Renal cortex interstitium (tissue), 11 donors: Measurements from ENCODE around the gene IFT122. TPM values are rescaled to one million over a fixed set of nuclear protein-coding genes. Genes with fewer than 3 reads are reported as not detected.
"Not testable (repeated sequence)": the region's sequence is repeated elsewhere in the genome, so short reads cannot be mapped to it uniquely, and the experiment has no call there.

Experiments
- DNase-seq, 11 donors: peaks; one replicate each; pipeline ENCODE4 v3.0.0-alpha.2; 2013; ENCODE audit warnings: low read depth in 9 of 11, low spot score in 4 of 11; ENCODE audit errors: extremely low read depth in 1 of 11
- polyA plus RNA-seq, 3 donors: library from polyadenylated mRNA; unstranded; fragments of 120-200 nt; gene quantifications; one replicate each; pipeline ENCODE4 v1.2.1, GENCODE V29; 2013; ENCODE audit not compliant: insufficient read length in 3 of 3

Gene IFT122
- polyA plus RNA-seq, 3 donors, result 51.3 to 63.6 (median 62.5) TPM

DNA sequence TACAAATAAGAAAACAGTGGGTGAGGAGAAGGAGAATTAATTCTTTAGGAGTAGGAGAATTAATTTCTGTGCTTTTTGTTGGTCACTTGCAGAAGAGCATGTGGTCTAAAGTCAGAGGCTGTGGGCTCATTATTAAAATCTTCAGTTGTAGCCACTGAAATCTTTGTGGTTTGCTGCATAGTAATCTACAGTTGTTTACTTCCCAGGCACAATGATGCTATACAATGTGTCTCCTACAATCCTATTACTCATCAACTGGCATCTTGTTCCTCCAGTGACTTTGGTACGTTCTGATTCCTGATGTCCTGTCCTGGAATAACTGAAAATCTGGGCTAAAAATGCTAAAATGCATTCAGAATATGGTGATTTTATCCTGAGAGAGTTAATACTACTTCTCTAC is 21.0 kb downstream of the IFT122 start:
- no peak for DNase-seq

DNA sequence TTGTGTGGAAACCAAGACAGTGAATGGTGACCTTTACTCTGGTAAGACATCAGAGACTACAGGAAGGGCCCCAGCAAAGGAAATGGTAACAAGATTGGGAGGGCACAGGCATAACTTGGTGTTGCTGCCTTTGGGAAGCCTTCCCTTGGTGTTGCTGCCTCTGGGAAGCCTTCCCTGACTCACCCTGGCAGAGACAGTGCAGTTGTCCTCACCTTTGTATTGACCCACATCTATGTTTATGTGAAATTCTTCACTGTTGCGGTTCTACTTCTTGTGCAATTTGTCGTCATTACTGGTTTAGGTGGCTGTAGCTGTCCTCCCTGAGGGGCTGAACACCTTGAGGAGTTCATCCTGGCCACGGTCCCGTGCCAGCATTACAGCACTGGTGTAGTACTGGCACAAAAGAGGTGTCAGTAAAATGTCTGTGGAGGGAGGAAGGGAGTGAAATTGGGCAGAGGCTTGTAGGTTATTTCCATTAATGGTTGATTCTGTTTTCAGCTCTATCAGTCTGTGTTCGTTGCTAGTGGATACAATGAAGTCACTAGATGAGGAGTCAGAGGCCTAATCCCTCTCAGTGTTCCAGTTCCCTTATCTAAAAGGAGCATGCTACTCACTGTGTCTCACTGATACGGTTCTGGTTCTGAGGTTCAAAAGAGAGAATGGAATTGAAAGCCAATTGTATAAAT is 21.6 kb downstream of the IFT122 start:
- DNase-seq, result no peak

DNA sequence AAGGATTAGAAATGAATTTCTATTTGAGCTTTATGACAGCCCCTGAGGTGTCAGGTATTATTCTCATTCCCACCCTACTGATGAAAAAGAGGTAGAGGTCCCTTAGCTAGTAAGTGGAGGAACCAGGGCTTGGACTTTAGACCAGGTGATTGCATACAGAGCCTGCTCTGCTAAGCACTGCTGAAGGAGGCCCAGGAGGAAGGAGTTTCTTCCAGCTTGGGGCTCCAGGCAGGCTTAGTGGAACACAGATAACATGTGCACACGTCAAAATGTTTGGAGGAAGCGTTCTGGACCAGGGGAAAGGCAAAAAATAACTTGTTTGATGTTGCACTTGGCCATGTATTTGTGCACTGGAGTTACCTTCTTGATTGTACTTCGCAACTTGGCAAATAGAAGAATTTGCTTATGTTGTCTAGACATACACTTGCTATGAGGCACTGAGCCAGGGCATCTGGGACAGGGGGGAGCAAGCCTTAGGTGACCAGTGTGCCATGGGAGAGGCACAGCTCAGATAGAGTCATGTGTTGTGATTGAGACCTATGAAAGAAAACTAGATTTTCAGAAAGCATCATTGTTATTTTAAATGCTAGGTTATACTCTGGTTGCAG is 22.4 kb downstream of the IFT122 start:
- no peak for DNase-seq

DNA sequence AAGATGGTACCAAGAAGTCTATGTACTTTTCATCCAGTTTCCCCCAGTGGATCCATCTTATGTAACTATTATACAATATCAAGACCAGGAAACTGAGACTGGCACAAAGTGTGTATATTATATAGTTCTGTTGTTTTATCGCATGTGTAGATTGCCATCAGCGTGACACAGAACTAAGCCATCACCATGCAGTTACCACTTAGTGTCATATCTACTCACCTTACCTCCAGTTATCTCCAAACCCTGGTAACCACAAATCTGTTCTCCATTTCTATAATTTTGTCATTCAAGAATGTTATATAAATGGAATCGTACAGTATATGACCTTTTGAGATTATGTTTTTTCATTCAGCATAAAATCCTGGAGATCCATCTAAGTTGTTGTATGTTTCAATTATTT is 23.1 kb downstream of the IFT122 start:
- DNase-seq, result no peak

DNA sequence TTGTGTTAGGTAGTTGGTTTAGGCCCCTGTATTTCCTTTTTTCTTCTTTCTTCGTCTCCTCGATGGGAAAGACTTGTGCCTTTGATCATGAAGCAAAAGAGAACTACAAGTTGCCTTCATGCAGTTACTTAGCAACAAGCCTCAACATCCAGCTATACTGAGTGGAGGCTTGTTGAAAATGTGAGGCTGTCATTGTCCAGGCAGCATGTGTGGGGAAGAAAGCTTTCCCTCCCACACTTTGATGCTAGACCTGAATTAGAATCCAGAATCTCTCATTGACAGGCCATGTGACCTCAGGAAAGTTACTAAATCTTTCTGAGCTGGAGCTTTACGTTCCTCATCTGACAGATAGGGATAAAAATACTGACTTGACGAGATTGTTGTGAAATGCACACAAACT is 23.7 kb downstream of the IFT122 start:
- no peak for DNase-seq

DNA sequence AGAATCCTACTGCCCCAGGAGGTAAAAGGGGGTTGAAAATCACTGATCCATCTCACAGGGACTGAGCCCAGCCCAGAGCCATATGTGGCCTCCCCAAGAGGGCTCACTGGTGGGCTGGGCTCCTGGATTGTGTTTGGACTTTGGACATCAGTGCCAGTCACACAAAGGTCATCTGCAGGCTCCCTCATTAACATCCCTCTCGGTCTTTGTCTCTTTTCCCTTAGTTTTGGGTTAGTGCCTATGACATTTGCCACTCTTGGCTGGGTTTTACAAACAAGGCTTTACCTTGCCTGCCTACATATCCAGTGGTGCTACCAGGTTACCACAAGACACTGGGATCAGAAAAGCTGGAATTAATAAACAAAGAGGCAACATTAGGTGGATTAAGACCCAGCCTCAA is 27.9 kb downstream of the IFT122 start:
- DNase-seq, result no peak

DNA sequence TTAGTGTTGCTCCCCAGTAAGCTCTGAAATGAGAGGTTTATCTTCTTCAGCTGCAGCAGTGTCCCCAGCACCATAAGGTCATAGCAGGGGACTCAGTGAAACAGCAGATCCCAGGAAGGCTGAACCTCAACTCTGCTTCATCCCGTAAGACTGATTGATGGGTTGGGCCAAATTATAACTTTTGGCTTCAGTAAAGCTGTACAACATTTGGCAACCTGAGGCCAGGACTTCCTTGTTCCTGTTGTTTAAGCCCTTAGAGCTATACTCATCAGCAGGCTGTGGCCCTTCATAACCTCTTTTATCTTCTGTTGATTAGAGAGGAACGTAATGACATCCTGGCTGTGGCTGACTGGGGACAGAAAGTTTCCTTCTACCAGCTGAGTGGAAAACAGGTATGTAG is 29.0 kb downstream of the IFT122 start:
- no peak for DNase-seq

DNA sequence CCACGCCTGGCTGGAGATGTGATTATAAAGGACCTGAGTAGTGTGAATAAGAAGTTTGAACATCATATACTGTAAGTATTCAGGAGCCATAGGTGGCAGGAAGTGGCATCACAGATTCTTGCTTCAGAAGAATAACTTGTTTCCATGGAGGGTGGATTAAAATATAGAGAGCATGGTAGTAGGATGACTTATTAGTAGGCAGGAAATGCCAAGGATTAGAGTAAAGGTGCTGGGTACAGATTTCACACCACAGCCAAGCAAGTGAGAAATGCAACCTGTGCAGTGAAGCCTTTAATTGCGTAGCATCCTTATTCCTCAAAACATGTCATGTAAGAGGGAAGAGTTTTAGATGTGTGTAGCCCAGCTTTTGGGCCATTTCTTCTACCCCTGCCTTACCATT is 30.8 kb downstream of the IFT122 start:
- no peak for DNase-seq

DNA sequence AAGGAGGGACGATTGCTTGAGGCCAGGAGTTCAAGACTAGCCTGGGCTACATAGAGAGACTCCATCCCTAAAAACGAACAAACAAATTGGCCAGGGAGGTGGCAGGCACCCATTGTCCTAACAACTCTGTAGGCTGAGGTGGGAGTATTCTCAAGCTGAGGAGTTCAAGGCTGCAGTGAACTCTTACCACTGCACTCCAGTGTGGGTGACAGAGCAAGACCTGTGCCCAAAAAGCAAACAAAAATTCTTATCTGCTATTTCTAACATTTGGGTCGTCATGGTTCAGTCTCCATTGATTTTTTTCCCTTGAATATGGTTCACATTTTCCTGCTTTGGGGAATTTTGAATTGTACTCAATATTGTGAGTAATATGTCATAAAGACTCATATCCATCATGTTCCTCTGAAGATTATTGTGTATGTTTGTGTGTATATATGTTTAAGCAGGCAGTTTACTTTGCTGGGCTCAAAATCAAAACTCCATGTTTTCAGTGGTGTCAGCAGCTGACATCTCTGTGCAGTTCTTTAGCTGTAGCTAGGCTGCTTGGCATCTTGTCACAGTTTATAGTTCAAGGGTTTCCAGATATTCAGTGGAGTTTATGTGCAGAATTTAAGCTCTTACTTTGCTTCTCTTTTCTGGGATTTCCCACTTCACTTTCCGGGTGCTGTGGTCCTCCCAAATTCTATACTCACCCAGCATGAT is 33.2 kb downstream of the IFT122 start:
- no peak for DNase-seq

DNA sequence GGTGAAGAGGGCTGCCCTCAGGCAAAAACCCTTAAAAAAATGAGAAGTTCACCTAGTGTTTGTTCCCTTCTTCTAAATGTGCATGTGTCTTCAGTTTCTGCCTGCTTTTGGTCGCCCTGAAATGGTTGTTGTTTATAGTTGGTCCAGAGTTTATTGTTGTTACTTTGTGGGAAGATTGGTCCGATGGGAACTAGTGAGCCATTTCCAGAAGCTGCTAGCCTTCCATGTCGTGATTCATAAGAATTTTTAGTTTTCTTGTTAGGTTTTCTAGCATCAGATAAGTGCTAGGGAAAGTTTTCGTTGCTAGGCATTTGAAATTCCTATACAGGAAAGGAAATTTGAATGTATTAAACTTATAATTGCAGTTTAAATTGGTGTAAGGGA is 33.7 kb downstream of the IFT122 start:
- no peak for DNase-seq

DNA sequence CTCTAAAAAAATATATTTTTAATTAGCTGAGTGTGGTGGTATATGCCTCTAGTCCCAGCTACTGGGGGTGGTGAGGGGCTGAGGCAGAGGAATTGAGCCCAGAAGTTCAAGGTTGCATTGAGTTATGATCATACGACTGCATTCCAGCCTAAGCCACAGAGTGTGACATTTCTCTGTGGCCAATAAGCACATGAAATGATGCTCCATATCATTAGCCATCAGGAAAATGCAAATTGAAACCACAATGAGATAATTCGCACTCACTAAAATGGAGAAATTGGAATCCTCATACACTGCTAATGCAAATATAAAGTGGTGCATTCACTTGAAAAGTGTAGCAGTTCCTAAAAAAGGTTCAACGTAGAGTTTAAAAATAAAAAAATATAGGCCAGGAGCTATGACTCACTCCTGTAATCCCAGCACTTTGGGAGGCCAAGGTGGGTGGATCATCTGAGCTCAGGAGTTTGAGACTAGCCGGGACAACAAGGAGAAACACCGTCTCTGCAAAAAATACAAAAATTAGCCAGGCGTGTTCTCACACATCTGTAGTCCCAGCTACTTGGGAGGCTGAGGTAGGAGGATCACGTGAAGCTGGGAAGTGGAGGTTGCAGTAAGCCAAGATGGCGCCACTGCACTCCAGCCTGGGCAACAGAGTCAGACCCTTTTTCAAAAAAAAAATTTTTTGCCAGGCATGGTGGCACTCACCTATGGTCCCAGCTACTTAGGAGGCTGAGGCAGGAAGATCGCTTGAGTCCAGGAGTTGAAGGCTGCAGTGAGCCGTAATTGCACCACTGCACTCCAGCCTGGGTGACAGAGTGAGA is 35.2 kb downstream of the IFT122 start:
- no peak for DNase-seq

DNA sequence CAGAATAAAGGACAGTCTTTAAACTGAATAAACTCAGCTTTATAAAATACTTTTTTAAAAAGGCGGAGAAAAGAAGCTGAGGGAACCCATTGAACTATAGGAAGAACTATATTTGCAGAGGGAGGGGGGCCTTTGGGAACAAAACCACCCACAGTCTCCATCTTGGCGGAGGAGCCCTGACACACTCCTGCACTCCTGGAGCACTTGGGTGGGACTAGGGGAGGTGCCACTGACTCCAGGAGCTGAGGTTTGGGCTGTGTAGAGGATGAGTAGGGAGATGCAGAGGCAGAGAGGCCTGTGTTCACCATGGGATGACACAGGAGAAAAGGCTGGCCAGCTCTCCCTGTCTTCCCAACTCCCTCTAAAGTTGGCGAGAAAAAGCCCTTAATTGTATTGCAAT is 35.8 kb downstream of the IFT122 start:
- no peak for DNase-seq

DNA sequence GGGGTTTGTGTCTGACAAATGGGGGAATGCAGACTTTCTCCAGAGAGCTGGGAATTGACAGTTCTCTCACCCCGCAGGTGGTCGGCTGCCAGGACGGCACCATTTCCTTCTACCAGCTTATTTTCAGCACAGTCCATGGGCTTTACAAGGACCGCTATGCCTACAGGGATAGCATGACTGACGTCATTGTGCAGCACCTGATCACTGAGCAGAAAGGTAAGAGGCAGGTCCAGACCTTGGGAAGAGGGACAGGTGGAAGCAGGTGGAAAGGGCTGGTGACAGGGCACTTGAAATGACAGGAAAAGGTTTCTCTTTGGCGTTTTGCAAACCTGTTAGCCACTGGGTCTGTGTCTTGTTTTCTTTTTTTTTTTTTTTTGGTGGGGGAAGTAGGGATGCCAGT is 36.6 kb downstream of the IFT122 start:
- DNase-seq, result no peak

DNA sequence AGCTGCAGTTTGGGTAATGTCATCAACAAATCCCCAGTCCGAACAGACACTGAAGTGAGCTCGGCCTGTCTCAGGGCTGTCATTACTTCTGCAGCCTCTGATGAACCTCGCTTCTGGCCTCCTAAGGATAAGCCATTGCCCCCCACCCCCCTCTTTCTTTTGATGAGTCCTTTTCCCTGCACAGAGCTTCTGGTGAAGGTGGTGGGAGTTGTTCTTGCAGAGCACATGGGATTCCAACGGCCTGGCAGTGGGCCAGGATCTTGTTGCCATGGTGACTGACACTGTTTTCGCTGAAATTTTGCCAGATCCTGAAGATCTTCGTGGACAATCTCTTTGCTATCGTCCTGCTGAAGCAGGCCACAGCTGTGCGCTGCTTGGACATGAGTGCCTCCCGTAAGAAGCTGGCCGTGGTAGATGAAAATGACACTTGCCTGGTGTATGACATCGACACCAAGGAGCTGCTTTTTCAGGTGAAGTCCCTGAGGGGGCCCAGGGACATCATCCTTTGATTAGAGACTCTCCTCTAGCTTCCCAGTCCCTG is 41.3 kb downstream of the IFT122 start:
- DNase-seq, result peak in 9 of 11 donors; percentile 13 to 58 (median 35)

DNA sequence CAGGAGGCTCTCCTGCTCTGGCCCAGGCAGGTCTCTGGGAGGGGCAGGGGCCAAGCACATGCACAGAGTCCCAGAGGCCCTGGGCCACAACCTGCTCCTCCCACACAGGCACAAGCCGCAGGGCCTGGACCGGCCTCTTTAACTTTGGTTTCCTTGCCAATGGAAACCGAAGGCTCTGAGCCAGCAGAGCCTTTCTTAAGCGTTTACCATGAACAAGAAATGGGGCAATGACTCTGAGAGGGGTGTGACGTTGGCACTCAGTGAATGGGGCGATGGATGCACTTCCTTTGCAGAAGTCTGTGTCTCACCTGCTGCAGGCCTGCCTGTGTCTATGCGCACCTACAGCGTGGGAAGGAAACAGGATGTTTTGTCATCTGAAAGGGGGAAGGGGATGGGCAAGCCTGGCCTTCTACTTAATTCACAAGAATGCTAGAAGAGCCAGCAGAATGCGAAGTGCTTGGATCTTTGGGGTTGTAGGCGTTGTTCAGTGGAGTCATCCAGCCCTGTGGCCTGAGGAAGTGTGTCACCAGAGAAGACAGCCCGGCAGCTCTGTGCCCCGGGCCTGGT is 41.8 kb downstream of the IFT122 start:
- no peak for DNase-seq

DNA sequence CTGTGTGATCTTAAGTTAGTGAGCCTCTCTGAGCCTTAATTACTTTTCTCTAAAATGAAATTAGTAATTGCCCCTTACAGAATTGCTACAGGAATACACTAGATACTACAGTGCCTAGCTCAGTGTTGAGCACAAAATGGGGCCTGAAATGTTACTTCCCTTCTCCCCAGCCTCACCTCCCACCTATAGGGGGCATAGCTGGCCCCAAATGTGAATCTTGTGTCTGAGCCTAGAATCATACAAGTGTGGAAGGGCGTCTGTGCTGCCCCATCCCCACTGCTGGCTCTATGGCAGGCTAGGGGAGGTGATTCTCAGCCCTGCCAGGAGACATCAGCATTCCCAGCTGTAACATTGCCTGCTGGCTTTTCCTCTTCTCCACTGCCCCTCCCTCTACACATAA is 42.7 kb downstream of the IFT122 start:
- DNase-seq, result no peak

DNA sequence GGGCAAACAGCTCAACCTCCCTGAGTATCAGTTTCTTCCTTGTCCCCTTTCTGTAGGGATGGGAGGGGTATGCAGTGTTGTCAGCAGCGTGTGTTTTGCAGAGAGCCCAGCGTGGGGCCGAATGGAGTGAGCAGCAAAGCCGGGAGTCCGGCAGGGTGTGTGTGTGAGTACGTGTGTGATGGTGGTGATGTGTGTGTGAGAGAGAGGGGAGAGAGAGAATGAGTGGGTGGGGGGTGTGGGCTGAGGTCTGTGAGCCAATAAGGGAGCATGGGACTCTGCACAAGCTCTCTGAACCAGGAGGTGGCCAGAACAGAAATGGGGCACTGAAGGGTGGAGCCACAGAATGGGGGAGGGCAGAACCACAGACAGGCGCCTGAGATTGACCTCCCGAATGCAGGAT is 43.8 kb downstream of the IFT122 start:
- no peak for DNase-seq

DNA sequence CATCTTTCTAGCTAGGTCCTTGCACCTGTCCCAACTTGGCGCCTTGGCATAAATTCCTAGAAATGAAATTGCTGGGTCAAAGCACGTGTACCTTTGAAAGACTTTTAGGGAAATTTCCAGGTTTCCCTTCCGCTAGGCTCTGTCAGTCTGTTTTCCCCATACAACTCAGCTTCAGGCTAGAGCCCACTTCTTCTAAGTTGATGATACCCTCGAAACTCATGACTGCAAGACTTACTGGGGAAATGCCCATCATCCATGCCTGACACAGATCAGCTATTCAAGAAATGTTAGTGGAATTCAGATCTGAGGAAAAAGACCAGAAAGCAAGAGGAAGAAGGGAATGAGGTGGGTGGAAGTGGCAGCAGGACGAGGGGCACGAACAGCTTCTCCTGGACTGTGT is 45.1 kb downstream of the IFT122 start:
- DNase-seq, result not testable (repeated sequence)
